WTC11 (cell line): ENCODE measurements around the gene ADIG. TPM values are rescaled to one million over a fixed set of nuclear protein-coding genes. Genes with fewer than 3 reads are reported as not detected.

Experiments used
- ATAC-seq: fragments of 200-7000 bp; cut with Tn5 transposase; 2 replicates; pipeline ENCODE4 v1.10.0; 2021; ENCODE audit warnings: mild to moderate bottlenecking, moderate library complexity
- CTCF ChIA-PET: fragments of 300-600 bp; sonication (Branson Sonifier 250); formaldehyde crosslinking; loops from one replicate; lab custom pipeline; 2021; ENCODE audit warnings: antibody characterized with exemption; lab: Charles Lee
- POLR2A ChIA-PET: fragments of 350-600 bp; sonication (Branson Sonifier 250); formaldehyde crosslinking; loops from one replicate; lab custom pipeline; 2021; ENCODE audit warnings: antibody characterized with exemption; lab: Charles Lee
- DNase-seq: peaks from one replicate; pipeline ENCODE4 v3.0.0; 2021; ENCODE audit warnings: low spot score
- H3K27ac Mint-ChIP-seq: 2 replicates; pipeline ENCODE4 v1.8.0; 2021; ENCODE audit warnings: mixed read lengths
- H3K27me3 Mint-ChIP-seq: 2 replicates; pipeline ENCODE4 v1.8.0; 2021; ENCODE audit warnings: low read depth, mild to moderate bottlenecking, moderate library complexity, mixed read lengths
- H3K36me3 Mint-ChIP-seq: 2 replicates; pipeline ENCODE4 v1.8.0; 2021; ENCODE audit warnings: mixed read lengths
- H3K4me1 Mint-ChIP-seq: 2 replicates; pipeline ENCODE4 v1.8.0; 2022; ENCODE audit warnings: mixed read lengths
- H3K4me3 Mint-ChIP-seq: 2 replicates; pipeline ENCODE4 v1.8.0; 2021; ENCODE audit warnings: mild to moderate bottlenecking, moderate library complexity, mixed read lengths
- H3K9me3 Mint-ChIP-seq: 2 replicates; pipeline ENCODE4 v1.8.0; 2021; ENCODE audit warnings: mixed read lengths
- AR ChIP-seq: fragments of 250-450 bp; sonication (Bioruptor Pico); IDR thresholded peaks from 2 replicates; pipeline ENCODE4 v1.9.0; 2021; ENCODE audit warnings: mild to moderate bottlenecking
- ATF1 ChIP-seq: sonication (generic); formaldehyde crosslinking; IDR thresholded peaks from 2 replicates; pipeline ENCODE4 v1.8.1; 2023; ENCODE audit warnings: mild to moderate bottlenecking, moderate library complexity, missing genetic modification reagents
- E2F1 ChIP-seq: sonication (generic); formaldehyde crosslinking; IDR thresholded peaks from 2 replicates; pipeline ENCODE4 v1.8.0; 2022; ENCODE audit warnings: mild to moderate bottlenecking, missing genetic modification reagents
- ELF4 ChIP-seq: sonication (generic); formaldehyde crosslinking; IDR thresholded peaks from 2 replicates; pipeline ENCODE4 v1.8.1; 2022; ENCODE audit warnings: low read depth, mild to moderate bottlenecking, moderate library complexity, missing genetic modification reagents
- ESRRA ChIP-seq: sonication (generic); formaldehyde crosslinking; IDR thresholded peaks from 2 replicates; pipeline ENCODE4 v1.8.1; 2022; ENCODE audit warnings: mild to moderate bottlenecking, missing genetic modification reagents, borderline replicate concordance
- FOXP1 ChIP-seq: sonication (generic); formaldehyde crosslinking; IDR thresholded peaks from 2 replicates; pipeline ENCODE4 v1.8.0; 2022; ENCODE audit warnings: missing genetic modification reagents, mild to moderate bottlenecking, moderate library complexity, borderline replicate concordance
- GRHL2 ChIP-seq: fragments of 250-450 bp; sonication (Bioruptor Pico); IDR thresholded peaks from 2 replicates; pipeline ENCODE4 v1.8.0; 2022; ENCODE audit warnings: mild to moderate bottlenecking, moderate library complexity; ENCODE audit not compliant: insufficient replicate concordance, severe bottlenecking
- IRF2 ChIP-seq: sonication (generic); formaldehyde crosslinking; IDR thresholded peaks from 2 replicates; pipeline ENCODE4 v1.8.0; 2022; ENCODE audit warnings: low read depth, missing genetic modification reagents, borderline replicate concordance
- JUN ChIP-seq: sonication (generic); formaldehyde crosslinking; IDR thresholded peaks from 2 replicates; pipeline ENCODE4 v1.8.0; 2023; ENCODE audit warnings: mild to moderate bottlenecking, missing genetic modification reagents
- MLX ChIP-seq: sonication (generic); formaldehyde crosslinking; IDR thresholded peaks from 2 replicates; pipeline ENCODE4 v1.8.1; 2023; ENCODE audit warnings: mild to moderate bottlenecking, missing genetic modification reagents, moderate library complexity
- NR1H2 ChIP-seq: sonication (generic); formaldehyde crosslinking; IDR thresholded peaks from 2 replicates; pipeline ENCODE4 v1.9.0; 2021; ENCODE audit warnings: mild to moderate bottlenecking, moderate library complexity, missing genetic modification reagents
- SMAD4 ChIP-seq: sonication (generic); formaldehyde crosslinking; IDR thresholded peaks from 2 replicates; pipeline ENCODE4 v1.8.0; 2022; ENCODE audit warnings: mild to moderate bottlenecking, missing genetic modification reagents
- TEAD1 ChIP-seq: sonication (generic); formaldehyde crosslinking; IDR thresholded peaks from 2 replicates; pipeline ENCODE4 v1.8.0; 2022; ENCODE audit warnings: mild to moderate bottlenecking, missing genetic modification reagents
- TP53 ChIP-seq: sonication (generic); formaldehyde crosslinking; IDR thresholded peaks from 2 replicates; pipeline ENCODE4 v1.8.1; 2023; ENCODE audit warnings: mild to moderate bottlenecking, missing genetic modification reagents
- ZNF512 ChIP-seq: sonication (generic); formaldehyde crosslinking; IDR thresholded peaks from 2 replicates; pipeline ENCODE4 v1.8.1; 2022; ENCODE audit warnings: missing genetic modification reagents, borderline replicate concordance
- total RNA-seq: library from RNA; stranded (reverse); gene quantifications from 3 replicates; pipeline ENCODE4 v1.2.3, GENCODE V29; 2021
- TF ChIP-seq, protein P1 (sequence below): fragments of 250-450 bp; sonication (Bioruptor Pico); IDR thresholded peaks from 2 replicates; pipeline ENCODE4 v1.8.0; 2021; ENCODE audit warnings: mild to moderate bottlenecking
- TF ChIP-seq, protein P2 (sequence below): fragments of 250-450 bp; sonication (Bioruptor Pico); IDR thresholded peaks from 2 replicates; pipeline ENCODE4 v1.9.0; 2021; ENCODE audit warnings: moderate library complexity, mild to moderate bottlenecking, inconsistent platforms, borderline replicate concordance
- TF ChIP-seq, protein P3 (sequence below): sonication (generic); formaldehyde crosslinking; IDR thresholded peaks from 2 replicates; pipeline ENCODE4 v1.8.1; 2023; ENCODE audit warnings: mild to moderate bottlenecking, moderate library complexity, missing genetic modification reagents
- TF ChIP-seq, protein P4 (sequence below): sonication (generic); formaldehyde crosslinking; IDR thresholded peaks from 2 replicates; pipeline ENCODE4 v1.8.1; 2022; ENCODE audit warnings: low read depth, missing genetic modification reagents, borderline replicate concordance

ADIG gene
- total RNA-seq, 1 experiment from 2014 or later, result not detected

DNA sequence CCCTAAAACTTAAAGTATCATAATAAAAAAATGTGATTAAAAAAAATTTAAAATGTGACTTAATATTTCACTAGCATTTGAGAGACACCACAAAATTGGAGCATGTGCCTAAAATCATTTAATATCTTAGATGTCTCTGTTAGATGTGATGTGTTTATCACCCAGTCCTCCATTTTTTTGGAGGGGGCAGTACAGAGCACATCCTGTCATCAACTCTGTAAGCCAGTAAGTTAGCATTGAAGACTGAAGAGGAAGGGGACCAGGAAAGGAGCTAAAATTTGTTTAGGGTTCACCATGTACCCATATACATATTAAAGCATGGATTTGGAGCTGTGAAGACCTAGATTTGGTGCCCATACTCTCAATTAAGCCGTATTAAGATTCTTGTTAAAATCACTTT, 30.7 kb upstream of the ADIG start (continued):
- no peak for TF ChIP-seq ZNF512 (CRISPR knock-in tag)
- TF ChIP-seq IRF2, result no peak
- TF ChIP-seq E2F1 (CRISPR knock-in tag), result no peak

DNA sequence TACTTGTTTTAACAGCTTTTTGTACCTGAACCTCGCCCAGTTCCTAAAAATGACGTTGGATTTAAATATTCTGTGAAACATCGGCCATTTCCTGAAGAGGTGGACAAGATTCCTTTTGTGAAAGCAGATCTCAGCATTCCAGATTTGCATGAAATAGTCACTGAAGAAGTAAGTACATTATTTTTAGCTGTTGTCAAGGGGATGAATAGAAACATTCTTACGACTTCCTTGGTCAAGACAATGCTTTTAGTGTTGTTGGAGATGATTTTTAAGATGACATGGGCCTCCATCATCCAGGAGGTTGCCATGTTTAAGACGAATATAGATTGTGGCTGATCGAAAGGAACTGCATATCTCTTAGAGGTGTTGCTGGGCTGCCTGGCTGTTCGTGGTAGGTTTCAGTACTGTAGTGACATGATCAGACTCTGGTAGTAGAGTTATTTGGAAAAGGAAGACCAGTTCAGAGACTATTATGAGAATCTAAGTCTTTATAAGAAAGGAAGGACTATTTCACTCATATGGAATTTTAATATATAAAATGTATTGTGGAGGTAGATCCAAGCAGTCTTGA, 29.9 kb upstream of the ADIG start:
- TF ChIP-seq, protein P1, sequence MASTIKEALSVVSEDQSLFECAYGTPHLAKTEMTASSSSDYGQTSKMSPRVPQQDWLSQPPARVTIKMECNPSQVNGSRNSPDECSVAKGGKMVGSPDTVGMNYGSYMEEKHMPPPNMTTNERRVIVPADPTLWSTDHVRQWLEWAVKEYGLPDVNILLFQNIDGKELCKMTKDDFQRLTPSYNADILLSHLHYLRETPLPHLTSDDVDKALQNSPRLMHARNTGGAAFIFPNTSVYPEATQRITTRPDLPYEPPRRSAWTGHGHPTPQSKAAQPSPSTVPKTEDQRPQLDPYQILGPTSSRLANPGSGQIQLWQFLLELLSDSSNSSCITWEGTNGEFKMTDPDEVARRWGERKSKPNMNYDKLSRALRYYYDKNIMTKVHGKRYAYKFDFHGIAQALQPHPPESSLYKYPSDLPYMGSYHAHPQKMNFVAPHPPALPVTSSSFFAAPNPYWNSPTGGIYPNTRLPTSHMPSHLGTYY (CRISPR knock-in tag), result no peak
- TF ChIP-seq SMAD4 (CRISPR knock-in tag), result no peak
- TF ChIP-seq, protein P2, sequence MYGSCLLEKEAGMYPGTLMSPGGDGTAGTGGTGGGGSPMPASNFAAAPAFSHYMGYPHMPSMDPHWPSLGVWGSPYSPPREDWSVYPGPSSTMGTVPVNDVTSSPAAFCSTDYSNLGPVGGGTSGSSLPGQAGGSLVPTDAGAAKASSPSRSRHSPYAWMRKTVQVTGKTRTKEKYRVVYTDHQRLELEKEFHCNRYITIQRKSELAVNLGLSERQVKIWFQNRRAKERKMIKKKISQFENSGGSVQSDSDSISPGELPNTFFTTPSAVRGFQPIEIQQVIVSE, result no peak
- no peak for TF ChIP-seq AR (CRISPR knock-in tag)
- TF ChIP-seq TP53 (CRISPR knock-in tag), result no peak
- TF ChIP-seq GRHL2, result no peak
- no peak for TF ChIP-seq TEAD1
- TF ChIP-seq, protein P3, sequence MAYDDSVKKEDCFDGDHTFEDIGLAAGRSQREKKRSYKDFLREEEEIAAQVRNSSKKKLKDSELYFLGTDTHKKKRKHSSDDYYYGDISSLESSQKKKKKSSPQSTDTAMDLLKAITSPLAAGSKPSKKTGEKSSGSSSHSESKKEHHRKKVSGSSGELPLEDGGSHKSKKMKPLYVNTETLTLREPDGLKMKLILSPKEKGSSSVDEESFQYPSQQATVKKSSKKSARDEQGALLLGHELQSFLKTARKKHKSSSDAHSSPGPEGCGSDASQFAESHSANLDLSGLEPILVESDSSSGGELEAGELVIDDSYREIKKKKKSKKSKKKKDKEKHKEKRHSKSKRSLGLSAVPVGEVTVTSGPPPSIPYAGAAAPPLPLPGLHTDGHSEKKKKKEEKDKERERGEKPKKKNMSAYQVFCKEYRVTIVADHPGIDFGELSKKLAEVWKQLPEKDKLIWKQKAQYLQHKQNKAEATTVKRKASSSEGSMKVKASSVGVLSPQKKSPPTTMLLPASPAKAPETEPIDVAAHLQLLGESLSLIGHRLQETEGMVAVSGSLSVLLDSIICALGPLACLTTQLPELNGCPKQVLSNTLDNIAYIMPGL (CRISPR knock-in tag), result no peak
- no peak for TF ChIP-seq ESRRA
- TF ChIP-seq JUN, result no peak
- TF ChIP-seq NR1H2 (CRISPR knock-in tag), result no peak
- no peak for TF ChIP-seq FOXP1
- TF ChIP-seq, all 79 proteins: peak for 0
- CTCF ChIA-PET, result no interaction called here
- no peak for DNase-seq

GRCh38 chr20:38554986-38555385, 26.0 kb upstream of the ADIG start:
- DNase-seq (no peak), ATAC-seq (no peak)
- Mint-ChIP-seq H3K4me1 (no peaks in the 10 kb centered on the region), H3K27ac (no peak overlapping the region), H3K27me3 (no peaks in the 10 kb centered on the region), H3K4me3 (no peak overlapping the region), H3K9me3 (no peaks in the 10 kb centered on the region), H3K36me3 (peaks cover 37% of the 10 kb centered on the region)
- ChIA-PET POLR2A (no interaction called here), CTCF (no interaction called here)
- no peak for TF ChIP-seq ATF1 (CRISPR knock-in tag)
- TF ChIP-seq E2F1 (CRISPR knock-in tag), result no peak
- TF ChIP-seq MLX (CRISPR knock-in tag), result no peak
- TF ChIP-seq, protein P4, sequence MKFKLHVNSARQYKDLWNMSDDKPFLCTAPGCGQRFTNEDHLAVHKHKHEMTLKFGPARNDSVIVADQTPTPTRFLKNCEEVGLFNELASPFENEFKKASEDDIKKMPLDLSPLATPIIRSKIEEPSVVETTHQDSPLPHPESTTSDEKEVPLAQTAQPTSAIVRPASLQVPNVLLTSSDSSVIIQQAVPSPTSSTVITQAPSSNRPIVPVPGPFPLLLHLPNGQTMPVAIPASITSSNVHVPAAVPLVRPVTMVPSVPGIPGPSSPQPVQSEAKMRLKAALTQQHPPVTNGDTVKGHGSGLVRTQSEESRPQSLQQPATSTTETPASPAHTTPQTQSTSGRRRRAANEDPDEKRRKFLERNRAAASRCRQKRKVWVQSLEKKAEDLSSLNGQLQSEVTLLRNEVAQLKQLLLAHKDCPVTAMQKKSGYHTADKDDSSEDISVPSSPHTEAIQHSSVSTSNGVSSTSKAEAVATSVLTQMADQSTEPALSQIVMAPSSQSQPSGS, result no peak
- TF ChIP-seq ELF4 (CRISPR knock-in tag), result no peak
- no peak for TF ChIP-seq TEAD1

More for the DNA sequence above, 29.9 kb upstream of the ADIG start:
- H3K9me3 Mint-ChIP-seq, result no peaks in the 10 kb centered on the region
- H3K27ac Mint-ChIP-seq, result no peak overlapping the region
- H3K4me1 Mint-ChIP-seq, result no peaks in the 10 kb centered on the region
- H3K36me3 Mint-ChIP-seq, result peaks cover 22% of the 10 kb centered on the region
- ATAC-seq, result no peak
- H3K27me3 Mint-ChIP-seq, result no peaks in the 10 kb centered on the region
- POLR2A ChIA-PET, result no interaction called here
- no peak overlapping the region for H3K4me3 Mint-ChIP-seq
